ENCODE measurements around the gene BTNL3.

GRCh38 chr5:181042036-181042713 lies 53.5 kb downstream of the BTNL3 start:
- TF ChIP-seq, protein P1, sequence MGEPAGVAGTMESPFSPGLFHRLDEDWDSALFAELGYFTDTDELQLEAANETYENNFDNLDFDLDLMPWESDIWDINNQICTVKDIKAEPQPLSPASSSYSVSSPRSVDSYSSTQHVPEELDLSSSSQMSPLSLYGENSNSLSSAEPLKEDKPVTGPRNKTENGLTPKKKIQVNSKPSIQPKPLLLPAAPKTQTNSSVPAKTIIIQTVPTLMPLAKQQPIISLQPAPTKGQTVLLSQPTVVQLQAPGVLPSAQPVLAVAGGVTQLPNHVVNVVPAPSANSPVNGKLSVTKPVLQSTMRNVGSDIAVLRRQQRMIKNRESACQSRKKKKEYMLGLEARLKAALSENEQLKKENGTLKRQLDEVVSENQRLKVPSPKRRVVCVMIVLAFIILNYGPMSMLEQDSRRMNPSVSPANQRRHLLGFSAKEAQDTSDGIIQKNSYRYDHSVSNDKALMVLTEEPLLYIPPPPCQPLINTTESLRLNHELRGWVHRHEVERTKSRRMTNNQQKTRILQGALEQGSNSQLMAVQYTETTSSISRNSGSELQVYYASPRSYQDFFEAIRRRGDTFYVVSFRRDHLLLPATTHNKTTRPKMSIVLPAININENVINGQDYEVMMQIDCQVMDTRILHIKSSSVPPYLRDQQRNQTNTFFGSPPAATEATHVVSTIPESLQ (CRISPR knock-in tag; IDR thresholded peaks at IDR 0.05), result no peak
- no peak for TF ChIP-seq SOX6 (IDR thresholded peaks at IDR 0.05)
- TF ChIP-seq, protein P2, sequence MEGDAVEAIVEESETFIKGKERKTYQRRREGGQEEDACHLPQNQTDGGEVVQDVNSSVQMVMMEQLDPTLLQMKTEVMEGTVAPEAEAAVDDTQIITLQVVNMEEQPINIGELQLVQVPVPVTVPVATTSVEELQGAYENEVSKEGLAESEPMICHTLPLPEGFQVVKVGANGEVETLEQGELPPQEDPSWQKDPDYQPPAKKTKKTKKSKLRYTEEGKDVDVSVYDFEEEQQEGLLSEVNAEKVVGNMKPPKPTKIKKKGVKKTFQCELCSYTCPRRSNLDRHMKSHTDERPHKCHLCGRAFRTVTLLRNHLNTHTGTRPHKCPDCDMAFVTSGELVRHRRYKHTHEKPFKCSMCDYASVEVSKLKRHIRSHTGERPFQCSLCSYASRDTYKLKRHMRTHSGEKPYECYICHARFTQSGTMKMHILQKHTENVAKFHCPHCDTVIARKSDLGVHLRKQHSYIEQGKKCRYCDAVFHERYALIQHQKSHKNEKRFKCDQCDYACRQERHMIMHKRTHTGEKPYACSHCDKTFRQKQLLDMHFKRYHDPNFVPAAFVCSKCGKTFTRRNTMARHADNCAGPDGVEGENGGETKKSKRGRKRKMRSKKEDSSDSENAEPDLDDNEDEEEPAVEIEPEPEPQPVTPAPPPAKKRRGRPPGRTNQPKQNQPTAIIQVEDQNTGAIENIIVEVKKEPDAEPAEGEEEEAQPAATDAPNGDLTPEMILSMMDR (IDR thresholded peaks at IDR 0.05 in 2 of 3, conservative IDR thresholded peaks at IDR 0.05 in 1 of 3; ENCODE audit: insufficient read depth in 2 of 3, low read depth in 1 of 3, low read length in 3 of 3), result no peak
- TF ChIP-seq PRPF4 (IDR thresholded peaks at IDR 0.05; ENCODE audit: insufficient read depth, low read depth, low read length, poor library complexity, severe bottlenecking), result no peak
- no peak for TF ChIP-seq HDAC2 (IDR thresholded peaks at IDR 0.05)
- TF ChIP-seq CREB3 (tag; conservative IDR thresholded peaks at IDR 0.05; ENCODE audit: low read depth), result no peak
- TF ChIP-seq ZNF239 (CRISPR knock-in tag; IDR thresholded peaks at IDR 0.05), result no peak
- TF ChIP-seq ELK1 (CRISPR knock-in tag; IDR thresholded peaks at IDR 0.05), result no peak
- TF ChIP-seq FOXP4 (CRISPR knock-in tag; IDR thresholded peaks at IDR 0.05; ENCODE audit: borderline replicate concordance), result no peak
- no peak for TF ChIP-seq GTF2A2 (tag; IDR thresholded peaks at IDR 0.05)
- no peak for TF ChIP-seq RFX5 (IDR thresholded peaks at IDR 0.05; ENCODE audit: low read depth, low read length)
- no peak for TF ChIP-seq TAF7 (tag; IDR thresholded peaks at IDR 0.05)
- TF ChIP-seq ZNF274 (IDR thresholded peaks at IDR 0.05; ENCODE audit: borderline replicate concordance, low read depth, low read length), result no peak
